HEK293T (cell line): Measurements from ENCODE around the gene NCOA6.

ENCODE experiments used
- BHLHE40 ChIP-seq: fragments of 450-650 bp; IDR thresholded peaks from 2 replicates; pipeline ENCODE4 v1.6.1; 2016; ENCODE audit warnings: mild to moderate bottlenecking, moderate library complexity, borderline replicate concordance
- ELF4 ChIP-seq: fragments of 450-650 bp; IDR thresholded peaks from 2 replicates; pipeline ENCODE4 v1.6.1; 2017; ENCODE audit warnings: antibody characterized with exemption
- FOXA1 ChIP-seq: fragments of 450-650 bp; IDR thresholded peaks from 2 replicates; pipeline ENCODE4 v1.6.1; 2016; ENCODE audit warnings: mild to moderate bottlenecking
- FOXK2 ChIP-seq: fragments of 450-650 bp; IDR thresholded peaks from 2 replicates; pipeline ENCODE4 v1.6.1; 2016; ENCODE audit warnings: mild to moderate bottlenecking
- FOXM1 ChIP-seq: fragments of 450-650 bp; IDR thresholded peaks from 2 replicates; pipeline ENCODE4 v1.6.1; 2017; ENCODE audit warnings: mild to moderate bottlenecking, borderline replicate concordance
- NFRKB ChIP-seq: fragments of 450-650 bp; IDR thresholded peaks from 2 replicates; pipeline ENCODE4 v1.6.1; 2016; ENCODE audit warnings: mild to moderate bottlenecking, moderate library complexity
- SP1 ChIP-seq: fragments of 450-650 bp; IDR thresholded peaks from 2 replicates; pipeline ENCODE4 v1.6.1; 2017
- SUZ12 ChIP-seq: fragments of 450-650 bp; IDR thresholded peaks from 2 replicates; pipeline ENCODE4 v1.6.1; 2016; ENCODE audit warnings: mild to moderate bottlenecking
- TARDBP ChIP-seq: fragments of 450-650 bp; IDR thresholded peaks from 2 replicates; pipeline ENCODE4 v1.6.1; 2016

- TF ChIP-seq FOXK2 (no peak), FOXA1 (no peak), SP1 (no peak), TARDBP (no peak), ELF4 (no peak), FOXM1 (no peak), SUZ12 (no peak), BHLHE40 (no peak), NFRKB (no peak)
Measured at GRCh38 chr20:34715384-34715783, 110.1 kb downstream of the NCOA6 start.
